HepG2 (cell line): ENCODE measurements around the gene EHD4. TPM values are rescaled to one million over a fixed set of nuclear protein-coding genes. Genes with fewer than 3 reads are reported as not detected.

Source experiments
- ATAC-seq: fragments of 200-7000 bp; cut with Tn5 transposase; 3 replicates; pipeline ENCODE4 v1.9.1; 2020; ENCODE audit warnings: mild to moderate bottlenecking, moderate library complexity
- BruUV-seq: library from RNA; stranded (reverse); fragments of 400-500 nt; replicated peaks from 2 replicates; lab custom pipeline; 2021; lab: Mats Ljungman, UMichigan
- CTCF ChIA-PET: fragments of 300-600 bp; formaldehyde crosslinking; extraction: SDS; loops from one replicate; lab custom pipeline; 2021; ENCODE audit warnings: low total read pairs, inconsistent platforms, low intra/inter-chr PET ratio; lab: Yijun Ruan, JAX
- POLR2A ChIA-PET: fragments of 350-600 bp; sonication (Branson Sonifier 250); formaldehyde crosslinking; loops from one replicate; lab custom pipeline; 2020; ENCODE audit warnings: antibody characterized with exemption, inconsistent platforms; lab: Yijun Ruan, JAX
- DNase-seq: peaks from one replicate; pipeline ENCODE4 v3.0.0-alpha.2; 2015; ENCODE audit warnings: low spot score
- FAIRE-seq: peaks from 3 replicates; lab custom pipeline; 2011; peaks lifted over from hg19 to GRCh38; lab: Jason Lieb, UNC
- H2AFZ ChIP-seq: one replicate; pipeline ENCODE4 v1.6.1; 2011; ENCODE audit warnings: low read length, inconsistent platforms
- H3K27ac ChIP-seq: fragments of 300-600 bp; 3 replicates; pipeline ENCODE4 v1.8.0; 2011; ENCODE audit warnings: mixed run types, mild to moderate bottlenecking, mixed read lengths, low read length, inconsistent platforms; ENCODE audit not compliant: insufficient read depth; ENCODE audit errors: extremely low read length
- H3K27me3 ChIP-seq, 2 experiments: fragments of 200-600 bp in 1 of 2; 2 replicates in 1 of 2; 3 replicates in 1 of 2; pipeline versions ENCODE4 v1.6.0 to v1.8.0; 2011; ENCODE audit warnings: low read length in 2 of 2, mild to moderate bottlenecking in 2 of 2, moderate library complexity in 2 of 2, inconsistent platforms in 1 of 2; ENCODE audit not compliant: insufficient read depth in 2 of 2, control insufficient read depth in 1 of 2
- H3K36me3 ChIP-seq, 2 experiments: fragments of 200-600 bp in 1 of 2; replicated peaks in 1 of 2; 2 replicates in 1 of 2; 3 replicates in 1 of 2; pipeline versions ENCODE4 v1.5.1 to v1.8.0; 2011; ENCODE audit warnings: low read length in 2 of 2, inconsistent platforms in 1 of 2; ENCODE audit not compliant: insufficient read depth in 2 of 2, control insufficient read depth in 1 of 2
- H3K4me1 ChIP-seq: 2 replicates; pipeline ENCODE4 v1.5.1; 2012; ENCODE audit warnings: low read length, inconsistent platforms; ENCODE audit not compliant: insufficient read depth
- H3K4me2 ChIP-seq: 2 replicates; pipeline ENCODE4 v1.6.0; 2011; ENCODE audit warnings: low read depth, low read length, inconsistent platforms
- H3K4me3 ChIP-seq, 3 experiments: fragments of 200-600 bp in 1 of 3; sonication (generic), shearing (Covaris generic) in 1 of 3; replicated peaks in 1 of 3; 2 replicates each; pipeline ENCODE4 v1.5.1; 2011 to 2016; ENCODE audit warnings: low read length in 3 of 3, inconsistent platforms in 2 of 3, low read depth in 2 of 3, mild to moderate bottlenecking in 2 of 3, control low read depth in 1 of 3, mixed read lengths in 1 of 3; ENCODE audit not compliant: insufficient read depth in 1 of 3
- H3K79me2 ChIP-seq: one replicate; pipeline ENCODE4 v1.6.1; 2011; ENCODE audit warnings: low read length, inconsistent platforms; ENCODE audit not compliant: insufficient read depth
- H3K9ac ChIP-seq: 2 replicates; pipeline ENCODE4 v1.6.0; 2011; ENCODE audit warnings: mild to moderate bottlenecking, low read depth, low read length, inconsistent platforms; ENCODE audit not compliant: insufficient read depth
- H3K9me3 ChIP-seq: 2 replicates; pipeline ENCODE4 v1.5.1; 2012; ENCODE audit warnings: mild to moderate bottlenecking, low read length
- H4K20me1 ChIP-seq: 2 replicates; pipeline ENCODE4 v1.6.0; 2011; ENCODE audit warnings: inconsistent platforms, mild to moderate bottlenecking, low read length, moderate library complexity; ENCODE audit not compliant: insufficient read depth
- GABPA ChIP-seq, 2 experiments: IDR thresholded peaks; 2 replicates each; pipeline ENCODE4 v1.6.1; 2011 to 2016; ENCODE audit warnings: low read depth in 2 of 2, low read length in 1 of 2, missing biosample characterization in 1 of 2, missing genetic modification characterization in 1 of 2
- JDP2 ChIP-seq: sonication (generic); formaldehyde crosslinking; IDR thresholded peaks from 2 replicates; pipeline ENCODE4 v1.8.1; 2022; ENCODE audit warnings: missing genetic modification reagents, borderline replicate concordance
- JUNB ChIP-seq: sonication (generic); formaldehyde crosslinking; IDR thresholded peaks from 2 replicates; pipeline ENCODE4 v1.8.0; 2022; ENCODE audit warnings: missing genetic modification reagents, mild to moderate bottlenecking, borderline replicate concordance
- NCOR1 ChIP-seq: fragments of 200-600 bp; sonication (generic); IDR thresholded peaks from 2 replicates; pipeline ENCODE4 v1.7.0; 2017; ENCODE audit warnings: antibody characterized with exemption, low read length, borderline replicate concordance
- SMARCC2 ChIP-seq: fragments of 450-650 bp; IDR thresholded peaks from 2 replicates; pipeline ENCODE4 v1.6.1; 2017; ENCODE audit warnings: antibody characterized with exemption, mild to moderate bottlenecking
- ZMYM4 ChIP-seq: sonication (generic); formaldehyde crosslinking; IDR thresholded peaks from 2 replicates; pipeline ENCODE4 v1.8.1; 2023; ENCODE audit warnings: mild to moderate bottlenecking, missing genetic modification reagents
- ZNF484 ChIP-seq: sonication (generic); formaldehyde crosslinking; IDR thresholded peaks from 2 replicates; pipeline ENCODE4 v1.5.1; 2020; ENCODE audit warnings: mild to moderate bottlenecking, low read depth, missing genetic modification reagents, borderline replicate concordance
- ZNF790 ChIP-seq: sonication (generic); formaldehyde crosslinking; IDR thresholded peaks from 2 replicates; pipeline ENCODE4 v1.8.0; 2022; ENCODE audit warnings: missing genetic modification reagents, mild to moderate bottlenecking, borderline replicate concordance
- WGBS: methylation state at CpG from one replicate; pipeline ENCODE4 v1.1.6; 2017; ENCODE audit warnings: low lambda C conversion rate; 5-methylcytosine and 5-hydroxymethylcytosine counted together
- in situ Hi-C: cut with HindIII; loops from 2 replicates; pipeline ENCODE4 v1.10.0; 2017; ENCODE audit warnings: low pct_unique_long_range_greater_than_20kb; ENCODE audit not compliant: extremely low pct_ligation_motif_present
- intact Hi-C: fragments of 100-400 bp; cut with micrococcal nuclease; formaldehyde crosslinking; loops from one replicate; pipeline ENCODE4 v1.10.0; 2022; ENCODE audit not compliant: unreplicated experiment
- polyA plus RNA-seq, 8 experiments: library from polyadenylated mRNA; depleted of rRNA in 3 of 8; stranded (reverse) in 7 of 8; unstranded in 1 of 8; fragments of >200 nt; fragmentation: Illumina TruSeq in 4 of 8; extraction: Trizol in 4 of 8; gene quantifications; 2 replicates each; pipeline versions ENCODE4 v1.2.1 to v1.2.3, GENCODE V29; 2011 to 2016; ENCODE audit warnings: low read depth in 4 of 8, missing spikeins in 1 of 8, mixed read lengths in 1 of 8; ENCODE audit not compliant: insufficient read depth in 1 of 8
- total RNA-seq, 5 experiments: library from RNA; depleted of rRNA; stranded (reverse); fragments of >200 nt; fragmentation: Illumina TruSeq; extraction: Trizol; gene quantifications; 2 replicates each; pipeline ENCODE4 v1.2.3, GENCODE V29; 2016; ENCODE audit warnings: low read depth in 1 of 5
- TF ChIP-seq, protein P1 (sequence below): sonication (generic); formaldehyde crosslinking; IDR thresholded peaks from 2 replicates; pipeline ENCODE4 v1.4.0; 2020; ENCODE audit warnings: mild to moderate bottlenecking, missing genetic modification reagents, borderline replicate concordance
- TF ChIP-seq, protein P2 (sequence below): sonication (generic); formaldehyde crosslinking; IDR thresholded peaks from 2 replicates; pipeline ENCODE4 v1.5.0; 2020; ENCODE audit warnings: missing genetic modification reagents
- TF ChIP-seq, protein P3 (sequence below): sonication (generic); formaldehyde crosslinking; IDR thresholded peaks from 2 replicates; pipeline ENCODE4 v1.4.0; 2020; ENCODE audit warnings: missing genetic modification reagents

The EHD4 gene
- total and polyA plus RNA-seq, 2 of the 13 experiments (the other 11 are each of a cell fraction or from before 2014, with no cell fraction given), result 3.1 to 4.8 TPM

DNA sequence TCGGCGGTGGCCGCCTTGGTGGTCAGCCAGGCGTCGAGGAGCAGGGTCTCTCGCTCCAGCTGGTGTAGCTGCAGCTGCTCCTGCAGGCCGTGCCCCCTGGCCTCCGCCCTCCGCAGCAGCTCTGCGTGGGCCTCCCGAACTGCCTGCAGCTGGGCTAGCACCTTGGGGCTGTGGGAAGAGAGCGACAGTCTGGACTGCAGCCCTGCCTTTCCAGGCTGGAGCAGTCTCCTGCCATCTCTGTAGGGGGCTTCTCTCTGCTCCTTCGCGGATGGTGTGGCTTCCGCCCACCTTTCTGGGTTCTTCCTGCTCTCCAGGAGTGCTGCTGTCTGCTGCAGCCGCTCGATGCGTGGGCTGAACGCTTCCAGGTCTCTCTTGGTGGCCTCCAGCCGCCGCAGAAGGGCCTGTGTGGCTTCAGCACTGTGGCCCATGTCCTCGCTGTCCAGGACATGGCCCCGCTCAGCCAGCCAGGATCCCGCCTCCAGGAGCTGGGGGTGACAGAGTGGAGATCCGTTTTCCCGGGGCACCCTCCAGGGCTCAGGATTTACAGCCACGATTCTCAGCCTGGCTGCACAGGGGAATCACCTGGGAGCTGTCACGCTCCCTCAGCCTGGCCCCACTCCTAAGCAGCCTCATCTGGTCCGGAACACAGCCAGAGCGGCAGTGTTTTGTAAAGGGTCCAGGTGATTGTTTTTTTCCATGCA is 116.9 kb downstream of the EHD4 start:
- no peak overlapping the region for H3K27ac ChIP-seq
- peaks cover 10 to 35% of the 10 kb centered on the region in 2 experiments; a peak in 4 of 5 replicates for H3K27me3 ChIP-seq
- H3K4me2 ChIP-seq, result no peak overlapping the region
- no peak overlapping the region for H2AFZ ChIP-seq
- FAIRE-seq, result no peak
- in situ Hi-C loops, result no loop called here
- DNase-seq, result no peak
- no peaks in the 10 kb centered on the region for H3K36me3 ChIP-seq
- WGBS, result 46% methylated on average over 18 of the region's 30 CpGs
- ATAC-seq, result no peak
- no peaks in the 10 kb centered on the region for H3K9me3 ChIP-seq
- POLR2A ChIA-PET, result no interaction called here
- no peak overlapping the region for H3K9ac ChIP-seq
- no peak for TF ChIP-seq SMARCC2
- no peak for TF ChIP-seq ZNF484 (CRISPR knock-in tag)
- TF ChIP-seq, all 625 proteins: peak for 0
- no peaks in the 10 kb centered on the region for H4K20me1 ChIP-seq
- intact Hi-C loops, result no loop called here
- BruUV-seq, result no TSS peak
- H3K4me1 ChIP-seq, result peaks cover 27% of the 10 kb centered on the region
- H3K4me3 ChIP-seq, result no peak overlapping the region
- H3K79me2 ChIP-seq, result no peaks in the 10 kb centered on the region
- CTCF ChIA-PET, result no interaction called here

DNA sequence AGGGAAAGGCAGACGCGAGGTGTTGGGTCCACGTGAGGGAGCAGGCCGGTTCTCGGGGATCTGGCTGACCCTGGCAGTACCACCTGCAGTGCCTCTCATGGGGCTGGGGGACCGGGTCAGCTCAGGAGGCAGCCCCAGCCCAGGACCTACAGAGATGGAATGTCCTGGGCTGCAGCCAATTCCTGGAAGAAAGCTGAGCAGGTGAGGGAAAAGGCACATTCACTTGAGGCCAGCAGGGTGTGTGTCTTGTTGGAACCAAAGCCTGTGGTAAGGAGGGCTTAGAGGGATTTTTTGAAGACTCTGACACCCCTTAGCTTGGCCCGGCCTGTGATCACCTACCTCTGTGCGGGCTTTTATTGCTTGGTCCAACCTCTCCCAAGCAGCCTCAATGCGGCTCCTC is 117.9 kb downstream of the EHD4 start:
- H3K27me3 ChIP-seq, result peaks cover 10 to 35% of the 10 kb centered on the region in 2 experiments; a peak in 4 of 5 replicates
- ATAC-seq, result no peak
- POLR2A ChIA-PET, result no interaction called here
- no peak overlapping the region for H3K4me3 ChIP-seq
- no peaks in the 10 kb centered on the region; the same call in 1 of the 2 replicates for H4K20me1 ChIP-seq
- intact Hi-C loops, result no loop called here
- H3K79me2 ChIP-seq, result no peaks in the 10 kb centered on the region
- WGBS, result 63% methylated on average over 6 of the region's 9 CpGs
- H2AFZ ChIP-seq, result no peak overlapping the region
- BruUV-seq, result no TSS peak
- CTCF ChIA-PET, result no interaction called here
- H3K4me1 ChIP-seq, result peaks cover 17% of the 10 kb centered on the region
- H3K4me2 ChIP-seq, result no peak overlapping the region
- no peaks in the 10 kb centered on the region for H3K9me3 ChIP-seq
- no peak for DNase-seq
- no peak overlapping the region for H3K9ac ChIP-seq
- in situ Hi-C loops, result no loop called here
- H3K27ac ChIP-seq, result no peak overlapping the region
- H3K36me3 ChIP-seq, result no peaks in the 10 kb centered on the region
- FAIRE-seq, result no peak
- no peak for TF ChIP-seq ZMYM4 (CRISPR knock-in tag)
- TF ChIP-seq, protein P1, sequence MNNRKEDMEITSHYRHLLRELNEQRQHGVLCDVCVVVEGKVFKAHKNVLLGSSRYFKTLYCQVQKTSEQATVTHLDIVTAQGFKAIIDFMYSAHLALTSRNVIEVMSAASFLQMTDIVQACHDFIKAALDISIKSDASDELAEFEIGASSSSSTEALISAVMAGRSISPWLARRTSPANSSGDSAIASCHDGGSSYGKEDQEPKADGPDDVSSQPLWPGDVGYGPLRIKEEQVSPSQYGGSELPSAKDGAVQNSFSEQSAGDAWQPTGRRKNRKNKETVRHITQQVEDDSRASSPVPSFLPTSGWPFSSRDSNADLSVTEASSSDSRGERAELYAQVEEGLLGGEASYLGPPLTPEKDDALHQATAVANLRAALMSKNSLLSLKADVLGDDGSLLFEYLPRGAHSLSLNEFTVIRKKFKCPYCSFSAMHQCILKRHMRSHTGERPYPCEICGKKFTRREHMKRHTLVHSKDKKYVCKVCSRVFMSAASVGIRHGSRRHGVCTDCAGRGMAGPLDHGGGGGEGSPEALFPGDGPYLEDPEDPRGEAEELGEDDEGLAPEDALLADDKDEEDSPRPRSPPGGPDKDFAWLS (CRISPR knock-in tag), result no peak
- TF ChIP-seq NCOR1, result no peak
- no peak for TF ChIP-seq GABPA (IDR thresholded peaks at IDR 0.05; ENCODE audit: low read depth, low read length)
- TF ChIP-seq GABPA (CRISPR knock-in tag; IDR thresholded peaks at IDR 0.05; ENCODE audit: low read depth), result no peak
- no peak for TF ChIP-seq ZNF790 (CRISPR knock-in tag)
- TF ChIP-seq, protein P2, sequence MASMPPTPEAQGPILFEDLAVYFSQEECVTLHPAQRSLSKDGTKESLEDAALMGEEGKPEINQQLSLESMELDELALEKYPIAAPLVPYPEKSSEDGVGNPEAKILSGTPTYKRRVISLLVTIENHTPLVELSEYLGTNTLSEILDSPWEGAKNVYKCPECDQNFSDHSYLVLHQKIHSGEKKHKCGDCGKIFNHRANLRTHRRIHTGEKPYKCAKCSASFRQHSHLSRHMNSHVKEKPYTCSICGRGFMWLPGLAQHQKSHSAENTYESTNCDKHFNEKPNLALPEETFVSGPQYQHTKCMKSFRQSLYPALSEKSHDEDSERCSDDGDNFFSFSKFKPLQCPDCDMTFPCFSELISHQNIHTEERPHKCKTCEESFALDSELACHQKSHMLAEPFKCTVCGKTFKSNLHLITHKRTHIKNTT (CRISPR knock-in tag), result no peak
- TF ChIP-seq, protein P3, sequence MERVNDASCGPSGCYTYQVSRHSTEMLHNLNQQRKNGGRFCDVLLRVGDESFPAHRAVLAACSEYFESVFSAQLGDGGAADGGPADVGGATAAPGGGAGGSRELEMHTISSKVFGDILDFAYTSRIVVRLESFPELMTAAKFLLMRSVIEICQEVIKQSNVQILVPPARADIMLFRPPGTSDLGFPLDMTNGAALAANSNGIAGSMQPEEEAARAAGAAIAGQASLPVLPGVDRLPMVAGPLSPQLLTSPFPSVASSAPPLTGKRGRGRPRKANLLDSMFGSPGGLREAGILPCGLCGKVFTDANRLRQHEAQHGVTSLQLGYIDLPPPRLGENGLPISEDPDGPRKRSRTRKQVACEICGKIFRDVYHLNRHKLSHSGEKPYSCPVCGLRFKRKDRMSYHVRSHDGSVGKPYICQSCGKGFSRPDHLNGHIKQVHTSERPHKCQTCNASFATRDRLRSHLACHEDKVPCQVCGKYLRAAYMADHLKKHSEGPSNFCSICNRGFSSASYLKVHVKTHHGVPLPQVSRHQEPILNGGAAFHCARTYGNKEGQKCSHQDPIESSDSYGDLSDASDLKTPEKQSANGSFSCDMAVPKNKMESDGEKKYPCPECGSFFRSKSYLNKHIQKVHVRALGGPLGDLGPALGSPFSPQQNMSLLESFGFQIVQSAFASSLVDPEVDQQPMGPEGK, result no peak
- no peak for TF ChIP-seq JDP2 (CRISPR knock-in tag)
- TF ChIP-seq JUNB (CRISPR knock-in tag), result no peak
